Neural crest cell (in vitro differentiated cells): ENCODE measurements around the gene ZNF622. TPM values are rescaled to one million over a fixed set of nuclear protein-coding genes. Genes with fewer than 3 reads are reported as not detected.

Experiments used
- DNase-seq: peaks from one replicate; pipeline ENCODE4 v3.0.0; 2021; ENCODE audit warnings: low read depth, mixed read lengths, low spot score
- H3K27ac Mint-ChIP-seq: one replicate; pipeline ENCODE4 v1.8.0; 2021; ENCODE audit warnings: mild to moderate bottlenecking, mixed read lengths; ENCODE audit not compliant: unreplicated experiment
- H3K27me3 Mint-ChIP-seq: 2 replicates; pipeline ENCODE4 v1.8.0; 2021; ENCODE audit warnings: low read depth, mild to moderate bottlenecking, mixed read lengths
- H3K36me3 Mint-ChIP-seq: 2 replicates; pipeline ENCODE4 v1.8.0; 2021; ENCODE audit warnings: low read depth, mild to moderate bottlenecking, mixed read lengths
- H3K4me1 Mint-ChIP-seq: 2 replicates; pipeline ENCODE4 v1.8.0; 2021; ENCODE audit warnings: mixed read lengths
- H3K4me3 Mint-ChIP-seq: one replicate; pipeline ENCODE4 v1.8.0; 2021; ENCODE audit warnings: mild to moderate bottlenecking, mixed read lengths
- H3K9me3 Mint-ChIP-seq: 2 replicates; pipeline ENCODE4 v1.8.0; 2021; ENCODE audit warnings: mixed read lengths
- CTCF ChIP-seq: fragments of 200-600 bp; sonication (generic); conservative IDR thresholded peaks from 2 replicates; pipeline ENCODE4 v1.5.0; 2021; ENCODE audit warnings: antibody characterized with exemption, mild to moderate bottlenecking
- long read RNA-seq: library from polyadenylated mRNA; unstranded; transcript quantifications from one replicate; pipeline ENCODE4 v2.0.0, GENCODE V29; 2020
- total RNA-seq: library from RNA; stranded (reverse); gene quantifications from 2 replicates; pipeline ENCODE4 v1.2.1, GENCODE V29; 2021

The ZNF622 gene
- total RNA-seq = 23.9 and 24.0 TPM in 2 replicates
- long read RNA-seq, transcript ZNF622-201 (6 exons, 1,699 nt) = major isoform, 92 of 96 reads
- long read RNA-seq, partial matches to known transcripts = 0 of 96 reads
- long read RNA-seq, other reads (novel, unspliced or antisense) = 4 of 96 reads

- peak within 1 kb of the TSS; percentile 98 for H3K4me3 Mint-ChIP-seq
- no peak for TF ChIP-seq CTCF
Observed at GRCh38 chr5:16465544-16466432, at the start of gene ZNF622. TSS of gene ZNF622 (minus strand) at chr5:16465800. CDS start at chr5:16465665, 135 bp downstream.

GRCh38 chr5:16510098-16510497 lies 44.5 kb upstream of the ZNF622 start:
- H3K27ac Mint-ChIP-seq = no peak overlapping the region
- no peaks in the 10 kb centered on the region for H3K4me1 Mint-ChIP-seq

More at GRCh38 chr5:16465544-16466432, at the start of gene ZNF622:
- Mint-ChIP-seq H3K27me3 (no peaks in the 10 kb centered on the region), H3K4me1 (peaks cover 66% of the 10 kb centered on the region), H3K9me3 (no peaks in the 10 kb centered on the region), H3K36me3 (peaks cover 2% of the 10 kb centered on the region), H3K27ac (peak within 1 kb of the TSS; percentile 97)
- peak; percentile 77 for DNase-seq

GRCh38 chr5:16508730-16509531 lies 43.3 kb upstream of the ZNF622 start:
- Mint-ChIP-seq H3K9me3 (no peaks in the 10 kb centered on the region), H3K27me3 (peaks cover 8% of the 10 kb centered on the region), H3K36me3 (no peaks in the 10 kb centered on the region), H3K4me1 (no peaks in the 10 kb centered on the region), H3K4me3 (no peak overlapping the region), H3K27ac (no peak overlapping the region)
- no peak for DNase-seq
- no peak for TF ChIP-seq CTCF

More at GRCh38 chr5:16510098-16510497, 44.5 kb upstream of the ZNF622 start:
- no peaks in the 10 kb centered on the region for H3K36me3 Mint-ChIP-seq
- DNase-seq = no peak
- peaks cover 8% of the 10 kb centered on the region for H3K27me3 Mint-ChIP-seq
- H3K4me3 Mint-ChIP-seq = no peak overlapping the region
- H3K9me3 Mint-ChIP-seq = no peaks in the 10 kb centered on the region
- TF ChIP-seq CTCF = no peak

- H3K27ac Mint-ChIP-seq = no peak overlapping the region
- H3K36me3 Mint-ChIP-seq = no peaks in the 10 kb centered on the region
- peaks cover 8% of the 10 kb centered on the region for H3K27me3 Mint-ChIP-seq
- no peak for DNase-seq
- no peak for TF ChIP-seq CTCF
- no peaks in the 10 kb centered on the region for H3K9me3 Mint-ChIP-seq
- H3K4me1 Mint-ChIP-seq = peaks cover 3% of the 10 kb centered on the region
- H3K4me3 Mint-ChIP-seq = no peak overlapping the region
Observed at GRCh38 chr5:16507716-16508115, 42.1 kb upstream of the ZNF622 start.

GRCh38 chr5:16505904-16506303 lies 40.3 kb upstream of the ZNF622 start:
- Mint-ChIP-seq H3K27me3 (peaks cover 8% of the 10 kb centered on the region), H3K4me3 (no peak overlapping the region), H3K36me3 (no peaks in the 10 kb centered on the region), H3K9me3 (no peaks in the 10 kb centered on the region), H3K4me1 (peaks cover 9% of the 10 kb centered on the region), H3K27ac (no peak overlapping the region)
- DNase-seq = no peak
- TF ChIP-seq CTCF = no peak
